Prostate gland (tissue), 2 donors: ENCODE data around the gene HBG1. TPM values are rescaled to one million over a fixed set of nuclear protein-coding genes. Genes with fewer than 3 reads are reported as not detected.

Source experiments
- DNase-seq: peaks from one replicate; pipeline ENCODE4 v3.0.0-alpha.2; 2019; ENCODE audit warnings: low spot score
- H3K27ac ChIP-seq, 2 donors: fragments of 200-600 bp; sonication (generic); 2 replicates each; pipeline ENCODE4 v1.5.1; 2017 to 2019
- H3K27me3 ChIP-seq: fragments of 200-600 bp; sonication (generic); replicated peaks from 2 replicates; pipeline ENCODE4 v1.5.1; 2019; ENCODE audit not compliant: insufficient read depth
- H3K36me3 ChIP-seq, 2 donors: fragments of 200-600 bp; sonication (generic); 1 replicate in 1 of 2; 2 replicates in 1 of 2; pipeline versions ENCODE4 v1.5.1 to v1.8.1; 2017 to 2019
- H3K4me1 ChIP-seq: fragments of 200-600 bp; sonication (generic); replicated peaks from 2 replicates; pipeline ENCODE4 v1.5.1; 2019
- H3K4me3 ChIP-seq, 2 donors: fragments of 200-600 bp; sonication (generic); 2 replicates each; pipeline ENCODE4 v1.5.1; 2017 to 2019
- H3K9me3 ChIP-seq: fragments of 200-600 bp; sonication (generic); 2 replicates; pipeline ENCODE4 v1.5.1; 2017
- POLR2A ChIP-seq: fragments of 450-650 bp; IDR thresholded peaks from one replicate; pipeline ENCODE4 v1.6.1; 2016; ENCODE audit warnings: antibody characterized with exemption, mild to moderate bottlenecking
- POLR2AphosphoS5 ChIP-seq: sonication (generic); formaldehyde crosslinking; IDR thresholded peaks from one replicate; pipeline ENCODE4 v1.6.1; 2017; ENCODE audit warnings: antibody characterized with exemption
- WGBS: methylation state at CpG from one replicate; pipeline ENCODE4 v1.1.5; 2018; 5-methylcytosine and 5-hydroxymethylcytosine counted together
- intact Hi-C: fragments of 100-400 bp; cut with DNase I; formaldehyde crosslinking; loops from one replicate; pipeline ENCODE4 v1.14.2; 2022
- total RNA-seq, 2 donors: library from RNA; depleted of rRNA; stranded (reverse); fragments of >200 nt; gene quantifications; one replicate each; pipeline ENCODE4 v1.1.0, GENCODE V29; 2016
- TF ChIP-seq, protein P1 (sequence below), 4 experiments: fragments of 200-600 bp in 2 of 4; fragments of 450-650 bp in 2 of 4; sonication (generic) in 2 of 4; IDR thresholded peaks; 1 replicate in 3 of 4; 2 replicates in 1 of 4; pipeline ENCODE4 v1.5.1; 2016 to 2019; ENCODE audit warnings: antibody characterized with exemption in 4 of 4, mild to moderate bottlenecking in 2 of 4, moderate library complexity in 2 of 4

HBG1 gene
- total RNA-seq, 2 donors from 2014 or later: not detected

- 71% methylated on average over 7 of the region's 7 CpGs for WGBS
- no peak overlapping the region for H3K4me3 ChIP-seq
- H3K36me3 ChIP-seq: no peaks in the 10 kb centered on the region
- H3K27ac ChIP-seq: no peak overlapping the region
- TF ChIP-seq POLR2A (no peak), POLR2AphosphoS5 (no peak)
- TF ChIP-seq, protein P1, sequence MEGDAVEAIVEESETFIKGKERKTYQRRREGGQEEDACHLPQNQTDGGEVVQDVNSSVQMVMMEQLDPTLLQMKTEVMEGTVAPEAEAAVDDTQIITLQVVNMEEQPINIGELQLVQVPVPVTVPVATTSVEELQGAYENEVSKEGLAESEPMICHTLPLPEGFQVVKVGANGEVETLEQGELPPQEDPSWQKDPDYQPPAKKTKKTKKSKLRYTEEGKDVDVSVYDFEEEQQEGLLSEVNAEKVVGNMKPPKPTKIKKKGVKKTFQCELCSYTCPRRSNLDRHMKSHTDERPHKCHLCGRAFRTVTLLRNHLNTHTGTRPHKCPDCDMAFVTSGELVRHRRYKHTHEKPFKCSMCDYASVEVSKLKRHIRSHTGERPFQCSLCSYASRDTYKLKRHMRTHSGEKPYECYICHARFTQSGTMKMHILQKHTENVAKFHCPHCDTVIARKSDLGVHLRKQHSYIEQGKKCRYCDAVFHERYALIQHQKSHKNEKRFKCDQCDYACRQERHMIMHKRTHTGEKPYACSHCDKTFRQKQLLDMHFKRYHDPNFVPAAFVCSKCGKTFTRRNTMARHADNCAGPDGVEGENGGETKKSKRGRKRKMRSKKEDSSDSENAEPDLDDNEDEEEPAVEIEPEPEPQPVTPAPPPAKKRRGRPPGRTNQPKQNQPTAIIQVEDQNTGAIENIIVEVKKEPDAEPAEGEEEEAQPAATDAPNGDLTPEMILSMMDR (IDR thresholded peaks at IDR 0.05): no peak
- H3K27me3 ChIP-seq: no peaks in the 10 kb centered on the region
- no peaks in the 10 kb centered on the region for H3K4me1 ChIP-seq
- intact Hi-C loops: no loop called here
- DNase-seq: no peak
- no peaks in the 10 kb centered on the region for H3K9me3 ChIP-seq
These were observed 6.5 kb downstream of the HBG1 start for GRCh38 chr11:5242933-5243815.

DNA sequence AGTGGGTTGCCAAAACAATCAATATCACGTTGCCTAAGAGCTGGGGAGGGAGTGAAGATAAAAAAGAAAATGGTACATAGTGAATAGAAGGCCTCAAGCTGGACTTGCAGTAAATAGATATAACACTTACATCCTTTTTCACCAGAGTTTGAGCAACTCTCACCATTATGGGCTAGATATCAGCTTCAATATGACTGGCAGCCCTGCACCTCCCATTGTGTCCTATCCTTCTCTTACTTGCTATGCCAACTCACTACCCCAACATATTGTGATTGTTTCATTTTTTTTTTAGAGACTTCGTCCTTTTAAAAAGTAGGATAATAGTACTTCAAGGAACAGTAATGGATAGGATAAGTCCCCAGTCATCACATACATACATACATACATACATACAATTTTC is 7.4 kb downstream of the HBG1 start:
- Histone ChIP-seq H3K9me3 (no peaks in the 10 kb centered on the region), H3K27ac (no peak overlapping the region), H3K36me3 (no peaks in the 10 kb centered on the region), H3K4me3 (no peak overlapping the region), H3K4me1 (no peaks in the 10 kb centered on the region), H3K27me3 (no peaks in the 10 kb centered on the region)
- TF ChIP-seq, protein P1 (IDR thresholded peaks at IDR 0.05): no peak
- TF ChIP-seq POLR2A (no peak), POLR2AphosphoS5 (no peak)
- no peak for DNase-seq
- WGBS: 64% methylated on average over 2 of the region's 2 CpGs
- intact Hi-C loops: no loop called here

DNA sequence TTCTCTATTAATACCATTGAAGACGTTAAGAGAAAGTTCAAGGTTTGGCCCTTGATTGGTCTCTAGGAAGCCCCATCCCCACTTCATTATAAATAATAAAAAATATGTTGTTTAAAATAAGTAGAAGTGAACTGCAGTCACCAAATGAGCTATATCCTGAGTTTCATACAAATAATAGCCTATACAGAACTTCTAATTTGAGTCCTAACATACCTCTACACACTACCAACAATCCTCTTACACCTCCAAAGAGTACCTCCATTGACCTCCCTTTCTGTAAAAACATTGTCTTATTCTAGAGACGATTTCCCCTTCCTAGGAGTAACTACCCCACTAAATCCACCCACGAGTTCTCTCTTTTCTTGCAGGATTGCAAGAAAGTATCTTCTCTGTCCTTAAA is 8.2 kb downstream of the HBG1 start:
- 86% methylated on average over 3 of the region's 3 CpGs for WGBS
- Histone ChIP-seq H3K36me3 (no peaks in the 10 kb centered on the region), H3K27ac (no peak overlapping the region), H3K27me3 (no peaks in the 10 kb centered on the region), H3K4me1 (no peaks in the 10 kb centered on the region), H3K4me3 (no peak overlapping the region), H3K9me3 (no peaks in the 10 kb centered on the region)
- intact Hi-C loops: no loop called here
- DNase-seq: no peak
- TF ChIP-seq, protein P1 (IDR thresholded peaks at IDR 0.05): no peak
- TF ChIP-seq POLR2AphosphoS5 (no peak), POLR2A (no peak)

- Histone ChIP-seq H3K4me3 (no peak overlapping the region), H3K9me3 (no peaks in the 10 kb centered on the region), H3K27ac (no peak overlapping the region), H3K4me1 (no peaks in the 10 kb centered on the region), H3K27me3 (no peaks in the 10 kb centered on the region), H3K36me3 (no peaks in the 10 kb centered on the region)
- TF ChIP-seq, protein P1 (IDR thresholded peaks at IDR 0.05): no peak
- TF ChIP-seq POLR2A: no peak
- no peak for DNase-seq
- intact Hi-C loops: no loop called here
- 73% methylated on average over 2 of the region's 2 CpGs for WGBS
These were observed 9.2 kb downstream of the HBG1 start for GRCh38 chr11:5240458-5240857.

DNA sequence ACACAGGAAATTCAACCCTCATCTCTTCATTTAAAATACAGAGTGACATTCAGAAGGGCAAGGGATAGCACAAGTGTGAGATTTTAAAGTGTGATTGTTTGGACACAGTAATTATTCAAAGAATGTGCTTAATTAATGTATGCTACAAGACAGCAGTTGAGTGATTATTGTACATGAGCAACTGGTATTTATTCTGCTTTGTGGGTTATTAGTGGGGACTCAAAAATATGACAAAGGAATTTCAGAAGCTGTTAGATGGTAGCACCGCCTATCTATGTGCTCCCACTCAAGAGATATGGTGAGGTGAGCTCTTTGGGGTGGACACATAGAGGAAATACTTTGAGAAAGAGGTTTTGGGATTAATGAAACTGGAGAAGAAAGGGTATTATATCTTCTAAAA is 9.6 kb downstream of the HBG1 start:
- H3K27me3 ChIP-seq: no peaks in the 10 kb centered on the region
- DNase-seq: no peak
- no peak overlapping the region for H3K4me3 ChIP-seq
- H3K27ac ChIP-seq: no peak overlapping the region
- no peaks in the 10 kb centered on the region for H3K36me3 ChIP-seq
- intact Hi-C loops: no loop called here
- TF ChIP-seq POLR2A (no peak), POLR2AphosphoS5 (no peak)
- TF ChIP-seq, protein P1 (IDR thresholded peaks at IDR 0.05): no peak
- 90% methylated on average over 1 of the region's 1 CpG for WGBS
- no peaks in the 10 kb centered on the region for H3K9me3 ChIP-seq
- H3K4me1 ChIP-seq: no peaks in the 10 kb centered on the region
